Liver (tissue), 3 donors: Measurements from ENCODE around the gene HACD2.

Experiments used
- CTCF ChIP-seq: fragments of 150-350 bp; IDR thresholded peaks from 2 replicates; pipeline ENCODE4 v1.5.1; 2017; ENCODE audit warnings: improper control_type of control experiment, low read depth, low read length; ENCODE audit not compliant: missing input control
- HNF4A ChIP-seq, 2 donors: conservative IDR thresholded peaks; 2 replicates each; pipeline ENCODE4 v1.6.1; 2016; ENCODE audit warnings: antibody characterized with exemption in 2 of 2, mild to moderate bottlenecking in 2 of 2
- JUND ChIP-seq, 2 donors: IDR thresholded peaks; 2 replicates each; pipeline ENCODE4 v1.6.1; 2016; ENCODE audit warnings: antibody characterized with exemption in 2 of 2
- RAD21 ChIP-seq, 2 donors: IDR thresholded peaks; 2 replicates each; pipeline ENCODE4 v1.6.1; 2016; ENCODE audit warnings: antibody characterized with exemption in 2 of 2, mild to moderate bottlenecking in 2 of 2
- TF ChIP-seq, protein P1 (sequence below): IDR thresholded peaks from 2 replicates; pipeline ENCODE4 v1.6.1; 2016; ENCODE audit warnings: antibody characterized with exemption, mild to moderate bottlenecking
- donor health status: healthy.
- donor health status: healthy.

DNA sequence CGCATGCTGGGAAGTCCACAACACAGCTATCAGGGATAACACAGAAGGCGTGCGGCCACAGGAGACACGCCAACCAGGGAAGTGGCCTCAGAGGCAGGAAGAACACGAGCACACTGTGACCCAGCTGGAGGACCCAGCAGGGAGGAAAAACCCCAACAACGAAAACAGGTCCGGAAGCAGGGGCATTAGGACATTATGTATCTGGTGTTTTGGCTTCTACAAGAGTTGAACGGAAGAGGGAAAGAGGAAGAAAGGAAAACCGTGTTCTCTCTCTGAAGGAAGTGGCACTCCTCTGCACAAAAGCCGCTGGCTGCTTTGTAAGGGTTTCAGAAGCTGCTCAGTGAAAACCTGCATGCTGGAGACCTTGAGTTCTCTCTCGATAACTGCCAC is 61.8 kb downstream of the HACD2 start:
- TF ChIP-seq CTCF (no peak), JUND (IDR thresholded peaks at IDR 0.05) (no peak), RAD21 (IDR thresholded peaks at IDR 0.05) (no peak), HNF4A (conservative IDR thresholded peaks at IDR 0.05) (no peak)
- TF ChIP-seq, protein P1, sequence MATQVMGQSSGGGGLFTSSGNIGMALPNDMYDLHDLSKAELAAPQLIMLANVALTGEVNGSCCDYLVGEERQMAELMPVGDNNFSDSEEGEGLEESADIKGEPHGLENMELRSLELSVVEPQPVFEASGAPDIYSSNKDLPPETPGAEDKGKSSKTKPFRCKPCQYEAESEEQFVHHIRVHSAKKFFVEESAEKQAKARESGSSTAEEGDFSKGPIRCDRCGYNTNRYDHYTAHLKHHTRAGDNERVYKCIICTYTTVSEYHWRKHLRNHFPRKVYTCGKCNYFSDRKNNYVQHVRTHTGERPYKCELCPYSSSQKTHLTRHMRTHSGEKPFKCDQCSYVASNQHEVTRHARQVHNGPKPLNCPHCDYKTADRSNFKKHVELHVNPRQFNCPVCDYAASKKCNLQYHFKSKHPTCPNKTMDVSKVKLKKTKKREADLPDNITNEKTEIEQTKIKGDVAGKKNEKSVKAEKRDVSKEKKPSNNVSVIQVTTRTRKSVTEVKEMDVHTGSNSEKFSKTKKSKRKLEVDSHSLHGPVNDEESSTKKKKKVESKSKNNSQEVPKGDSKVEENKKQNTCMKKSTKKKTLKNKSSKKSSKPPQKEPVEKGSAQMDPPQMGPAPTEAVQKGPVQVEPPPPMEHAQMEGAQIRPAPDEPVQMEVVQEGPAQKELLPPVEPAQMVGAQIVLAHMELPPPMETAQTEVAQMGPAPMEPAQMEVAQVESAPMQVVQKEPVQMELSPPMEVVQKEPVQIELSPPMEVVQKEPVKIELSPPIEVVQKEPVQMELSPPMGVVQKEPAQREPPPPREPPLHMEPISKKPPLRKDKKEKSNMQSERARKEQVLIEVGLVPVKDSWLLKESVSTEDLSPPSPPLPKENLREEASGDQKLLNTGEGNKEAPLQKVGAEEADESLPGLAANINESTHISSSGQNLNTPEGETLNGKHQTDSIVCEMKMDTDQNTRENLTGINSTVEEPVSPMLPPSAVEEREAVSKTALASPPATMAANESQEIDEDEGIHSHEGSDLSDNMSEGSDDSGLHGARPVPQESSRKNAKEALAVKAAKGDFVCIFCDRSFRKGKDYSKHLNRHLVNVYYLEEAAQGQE = no peak
